Stomach (tissue), 4 donors: ENCODE data around the gene ATP8B2.

Experiments used
- CTCF ChIP-seq, 7 experiments: fragments of 450-650 bp in 4 of 7; fragments of 200-600 bp in 3 of 7; sonication (generic) in 3 of 7; IDR thresholded peaks; one replicate each; pipeline ENCODE4 v1.5.1; 2016 to 2019; ENCODE audit warnings: antibody characterized with exemption in 7 of 7, control low read depth in 2 of 7, mild to moderate bottlenecking in 1 of 7
- EP300 ChIP-seq: sonication (generic); formaldehyde crosslinking; IDR thresholded peaks from one replicate; pipeline ENCODE4 v1.6.1; 2017; ENCODE audit warnings: antibody characterized with exemption
- POLR2A ChIP-seq, 4 donors: fragments of 450-650 bp; IDR thresholded peaks; one replicate each; pipeline ENCODE4 v1.6.1; 2016; ENCODE audit warnings: antibody characterized with exemption in 4 of 4, control low read depth in 2 of 4, mild to moderate bottlenecking in 1 of 4, moderate library complexity in 1 of 4
- POLR2AphosphoS5 ChIP-seq, 3 donors: sonication (generic); formaldehyde crosslinking; IDR thresholded peaks; one replicate each; pipeline ENCODE4 v1.6.1; 2016; ENCODE audit warnings: antibody characterized with exemption in 3 of 3

DNA sequence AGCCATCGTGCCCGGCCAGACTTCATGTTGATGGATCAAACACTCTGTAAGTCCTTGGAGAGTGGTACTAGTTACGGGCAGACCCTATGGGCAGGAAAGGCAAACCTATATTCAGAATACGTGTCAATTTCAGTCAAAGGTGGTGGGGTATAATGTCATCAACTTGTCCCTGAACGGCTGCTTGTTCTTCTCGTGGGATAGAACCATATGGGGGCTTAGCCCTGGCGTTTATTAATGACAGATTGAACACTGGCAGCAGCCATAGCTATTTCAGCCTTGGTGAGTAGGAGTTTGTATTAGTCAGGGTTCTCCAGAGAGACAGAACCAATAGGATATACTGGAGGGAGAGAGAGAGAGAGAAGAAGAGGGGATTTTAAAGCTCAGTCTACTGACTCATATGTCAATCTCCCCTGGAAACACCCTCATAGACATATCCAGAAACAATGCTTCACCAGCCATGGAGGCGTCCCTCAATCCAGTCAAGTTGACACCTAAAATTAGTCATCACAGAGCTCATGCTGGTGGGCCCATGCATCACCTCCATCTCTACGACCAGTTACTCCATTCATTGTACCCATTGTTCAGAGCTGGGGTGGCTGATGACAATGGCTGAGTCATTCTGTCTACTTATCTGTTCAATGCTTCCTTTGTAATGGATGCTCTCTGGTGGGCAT lies 20.5 kb upstream of the ATP8B2 start:
- TF ChIP-seq EP300 (no peak), CTCF (IDR thresholded peaks at IDR 0.05) (no peak), POLR2A (IDR thresholded peaks at IDR 0.05) (no peak), POLR2AphosphoS5 (IDR thresholded peaks at IDR 0.05) (no peak)
